HL-60 (cell line): ENCODE measurements around the gene SNRPB.

ENCODE experiments used
- CTCF ChIP-seq: IDR thresholded peaks from one replicate; pipeline ENCODE4 v1.5.1; 2011; ENCODE audit warnings: low read length, control low read depth, inconsistent platforms; ENCODE audit not compliant: insufficient read depth
- GABPA ChIP-seq: IDR thresholded peaks from 2 replicates; pipeline ENCODE4 v1.6.1; 2012; ENCODE audit warnings: low read depth
- POLR2AphosphoS5 ChIP-seq: IDR thresholded peaks from 2 replicates; pipeline ENCODE4 v1.6.1; 2012; ENCODE audit warnings: low read depth

- TF ChIP-seq CTCF = no peak
- no peak for TF ChIP-seq GABPA
- TF ChIP-seq POLR2AphosphoS5 = no peak
Observed at GRCh38 chr20:2519115-2519809, 48.7 kb upstream of the SNRPB start.
